Neural progenitor cell (in vitro differentiated cells): Measurements from ENCODE around the gene TXNDC11.

Experiments
- CTCF ChIP-seq: fragments of 200-600 bp; sonication (generic); IDR thresholded peaks from 2 replicates; pipeline ENCODE4 v1.5.1; 2017; ENCODE audit warnings: antibody characterized with exemption, mild to moderate bottlenecking
- EZH2 ChIP-seq: fragments of 200-600 bp; sonication (generic); IDR thresholded peaks from 2 replicates; pipeline ENCODE4 v1.6.1; 2017; ENCODE audit warnings: antibody characterized with exemption, mild to moderate bottlenecking, moderate library complexity

GRCh38 chr16:11683145-11683544, 59.5 kb downstream of the TXNDC11 start:
- TF ChIP-seq CTCF (no peak), EZH2 (no peak)
